Astrocyte (in vitro differentiated cells and primary cell): ENCODE data around the gene SOHLH2.

Source experiments
- CTCF ChIP-seq: IDR thresholded peaks from 2 replicates; pipeline ENCODE4 v1.5.1; 2011; ENCODE audit warnings: low read depth, mild to moderate bottlenecking, inconsistent platforms, low read length, moderate library complexity; ENCODE audit not compliant: insufficient read depth
- EZH2 ChIP-seq: IDR thresholded peaks from 2 replicates; pipeline ENCODE4 v1.6.1; 2012; ENCODE audit warnings: mild to moderate bottlenecking, low read length, inconsistent platforms; ENCODE audit not compliant: insufficient read depth

- no peak for TF ChIP-seq CTCF
- no peak for TF ChIP-seq EZH2
Observed at GRCh38 chr13:36132376-36132775, 82.0 kb downstream of the SOHLH2 start.
